Tibial artery (tissue), 4 donors: ENCODE measurements around the gene OSER1.

Source experiments
- DNase-seq, 2 donors: peaks; one replicate each; pipeline ENCODE4 v3.0.0-alpha.2; 2019
- H3K27ac ChIP-seq, 2 donors: fragments of 200-600 bp; sonication (generic) in 1 of 2; 1 replicate in 1 of 2; 2 replicates in 1 of 2; pipeline ENCODE4 v1.5.1; 2018 to 2019; ENCODE audit warnings: mild to moderate bottlenecking in 1 of 2
- H3K27me3 ChIP-seq, 2 donors: fragments of 200-600 bp; sonication (generic) in 1 of 2; one replicate each; pipeline versions ENCODE4 v1.5.1 to v1.6.0; 2016 to 2019
- H3K36me3 ChIP-seq, 3 donors: fragments of 200-600 bp; sonication (generic) in 2 of 3; one replicate each; pipeline ENCODE4 v1.5.1; 2016 to 2019; ENCODE audit warnings: mild to moderate bottlenecking in 2 of 3
- H3K4me1 ChIP-seq, 4 donors: fragments of 200-600 bp; sonication (generic) in 2 of 4; 1 replicate in 3 of 4; 2 replicates in 1 of 4; pipeline ENCODE4 v1.5.1; 2016 to 2019
- H3K4me3 ChIP-seq, 2 donors: fragments of 200-600 bp; sonication (generic) in 1 of 2; 1 replicate in 1 of 2; 2 replicates in 1 of 2; pipeline ENCODE4 v1.5.1; 2018 to 2019; ENCODE audit warnings: mild to moderate bottlenecking in 2 of 2
- H3K9me3 ChIP-seq, 3 donors: fragments of 200-600 bp; sonication (generic) in 1 of 3; one replicate each; pipeline ENCODE4 v1.5.1; 2016 to 2019
- intact Hi-C: fragments of 100-400 bp; cut with DNase I; formaldehyde crosslinking; loops from one replicate; pipeline ENCODE4 v1.15.0; 2023; ENCODE audit warnings: low total_unique reads
- TF ChIP-seq, protein P1 (sequence below), 2 experiments: fragments of 200-600 bp in 1 of 2; fragments of 450-650 bp in 1 of 2; IDR thresholded peaks; one replicate each; pipeline ENCODE4 v1.5.1; 2017 to 2019; ENCODE audit warnings: antibody characterized with exemption in 2 of 2, mild to moderate bottlenecking in 1 of 2, moderate library complexity in 1 of 2

Gene OSER1

DNA sequence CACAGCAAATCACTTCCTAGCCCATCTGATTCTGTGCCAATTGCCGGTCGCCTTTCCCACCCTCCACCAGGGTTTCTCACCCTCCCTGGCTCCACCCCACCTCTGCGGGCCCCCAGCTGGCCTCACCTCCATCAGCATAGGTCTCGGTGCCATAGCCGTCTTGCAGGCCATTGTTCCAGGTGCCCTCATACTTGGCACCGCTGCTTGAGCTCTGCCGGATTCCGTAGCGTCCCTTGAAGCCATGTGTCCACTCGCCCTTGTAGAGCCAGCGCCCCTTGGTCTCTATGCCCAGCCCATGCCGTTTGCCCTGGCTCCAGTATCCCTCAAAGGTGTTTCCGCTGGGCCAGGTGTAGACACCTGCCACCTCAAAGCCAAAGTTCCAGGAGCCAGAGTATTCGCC lies 24.4 kb downstream of the OSER1 start:
- no peaks in the 10 kb centered on the region for H3K27me3 ChIP-seq
- peak overlapping the region; percentile 93 to 95 for H3K27ac ChIP-seq
- intact Hi-C loops = loop anchor here (10.0 kb wide), 1 partner anchor 1159 kb away; the partner anchor contains the start of gene SDC4
- TF ChIP-seq, protein P1, sequence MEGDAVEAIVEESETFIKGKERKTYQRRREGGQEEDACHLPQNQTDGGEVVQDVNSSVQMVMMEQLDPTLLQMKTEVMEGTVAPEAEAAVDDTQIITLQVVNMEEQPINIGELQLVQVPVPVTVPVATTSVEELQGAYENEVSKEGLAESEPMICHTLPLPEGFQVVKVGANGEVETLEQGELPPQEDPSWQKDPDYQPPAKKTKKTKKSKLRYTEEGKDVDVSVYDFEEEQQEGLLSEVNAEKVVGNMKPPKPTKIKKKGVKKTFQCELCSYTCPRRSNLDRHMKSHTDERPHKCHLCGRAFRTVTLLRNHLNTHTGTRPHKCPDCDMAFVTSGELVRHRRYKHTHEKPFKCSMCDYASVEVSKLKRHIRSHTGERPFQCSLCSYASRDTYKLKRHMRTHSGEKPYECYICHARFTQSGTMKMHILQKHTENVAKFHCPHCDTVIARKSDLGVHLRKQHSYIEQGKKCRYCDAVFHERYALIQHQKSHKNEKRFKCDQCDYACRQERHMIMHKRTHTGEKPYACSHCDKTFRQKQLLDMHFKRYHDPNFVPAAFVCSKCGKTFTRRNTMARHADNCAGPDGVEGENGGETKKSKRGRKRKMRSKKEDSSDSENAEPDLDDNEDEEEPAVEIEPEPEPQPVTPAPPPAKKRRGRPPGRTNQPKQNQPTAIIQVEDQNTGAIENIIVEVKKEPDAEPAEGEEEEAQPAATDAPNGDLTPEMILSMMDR (IDR thresholded peaks at IDR 0.05) = no peak
- no peaks in the 10 kb centered on the region for H3K9me3 ChIP-seq
- H3K36me3 ChIP-seq = no peaks in the 10 kb centered on the region
- H3K4me3 ChIP-seq = peak overlapping the region; percentile 73 to 88
- peaks cover 0 to 62% (median 39%) of the 10 kb centered on the region in 4 donors for H3K4me1 ChIP-seq
- DNase-seq = peak in 1 of 2 donors; percentile 71

DNA sequence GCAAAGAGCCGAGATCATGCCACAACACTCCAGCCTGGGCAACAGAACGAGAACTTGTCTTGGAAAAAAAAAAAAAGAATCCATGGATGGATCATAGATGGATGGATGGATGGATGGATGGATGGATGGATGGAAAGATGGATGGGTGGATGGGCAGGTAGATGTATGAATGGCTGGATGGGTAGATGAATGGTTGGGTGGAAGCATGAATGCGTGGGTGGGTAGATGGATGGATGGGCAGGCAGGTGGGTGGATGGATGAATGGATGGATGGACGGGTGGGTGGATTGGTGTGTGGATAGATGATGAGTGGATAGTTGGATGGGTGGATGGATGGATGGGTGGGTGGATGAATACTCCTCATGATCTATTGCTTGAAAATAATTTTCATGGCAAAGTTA lies 25.0 kb downstream of the OSER1 start:
- Histone ChIP-seq H3K4me3 (peak overlapping the region; percentile 73 to 88), H3K27me3 (no peaks in the 10 kb centered on the region), H3K9me3 (no peaks in the 10 kb centered on the region), H3K27ac (peak overlapping the region; percentile 93 to 95), H3K4me1 (peaks cover 0 to 68% (median 39%) of the 10 kb centered on the region in 4 donors), H3K36me3 (no peaks in the 10 kb centered on the region)
- no peak for DNase-seq
- intact Hi-C loops = loop anchor here (10.0 kb wide), 1 partner anchor 1159 kb away; the partner anchor contains the start of gene SDC4
- TF ChIP-seq, protein P1 (IDR thresholded peaks at IDR 0.05) = no peak

DNA sequence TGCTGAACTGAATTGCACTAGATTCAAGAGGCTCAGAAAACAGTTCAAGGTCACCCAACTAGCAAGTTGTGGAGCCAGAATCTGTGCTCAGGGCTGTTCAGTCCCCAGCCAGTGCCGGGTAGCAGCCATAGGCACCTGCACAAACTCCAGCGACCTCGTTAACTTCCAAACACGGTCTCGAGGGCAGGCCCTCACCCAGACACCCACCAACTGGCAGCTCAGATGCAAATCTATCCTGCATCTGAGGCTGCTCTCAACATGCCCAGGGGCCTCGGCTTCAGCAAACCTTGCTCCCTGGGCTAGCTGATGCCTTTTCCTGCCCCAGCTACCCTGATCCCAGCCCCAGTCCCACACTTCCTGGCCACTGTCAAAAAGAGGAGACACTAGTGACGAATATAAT lies 27.3 kb downstream of the OSER1 start:
- Histone ChIP-seq H3K27me3 (no peaks in the 10 kb centered on the region), H3K4me1 (peaks cover 0 to 68% (median 36%) of the 10 kb centered on the region in 4 donors), H3K9me3 (no peaks in the 10 kb centered on the region), H3K27ac (peak overlapping the region; percentile 93 to 95), H3K36me3 (no peaks in the 10 kb centered on the region), H3K4me3 (peak overlapping the region; percentile 73 to 88)
- TF ChIP-seq, protein P1 (IDR thresholded peaks at IDR 0.05) = no peak
- no peak for DNase-seq
- intact Hi-C loops = loop anchor here (5.0 to 10.0 kb wide), 2 partner anchors 46 to 1162 kb away; partner anchors contain the start of gene SDC4

DNA sequence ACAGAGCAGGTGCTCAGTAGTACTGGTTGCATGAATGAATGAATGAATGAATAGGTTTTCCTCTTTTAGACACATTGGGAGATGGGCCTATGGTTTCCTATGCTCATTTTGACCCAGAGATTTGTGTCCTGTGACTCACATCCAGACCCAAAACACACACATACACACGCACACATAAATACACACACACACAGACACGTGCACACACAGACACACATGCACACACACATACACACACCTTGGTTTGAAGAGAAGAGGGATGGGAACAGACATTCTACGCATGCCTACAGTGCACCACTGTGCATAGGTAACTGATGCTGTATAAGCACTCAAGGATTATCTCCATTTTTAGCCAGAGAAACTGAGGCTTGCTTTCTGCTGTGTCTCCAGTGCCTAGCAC lies 27.7 kb downstream of the OSER1 start:
- Histone ChIP-seq H3K27me3 (no peaks in the 10 kb centered on the region), H3K36me3 (no peaks in the 10 kb centered on the region), H3K27ac (peak overlapping the region; percentile 93 to 95), H3K9me3 (no peaks in the 10 kb centered on the region), H3K4me3 (peak overlapping the region; percentile 73 to 88), H3K4me1 (peaks cover 0 to 68% (median 33%) of the 10 kb centered on the region in 4 donors)
- TF ChIP-seq, protein P1 (IDR thresholded peaks at IDR 0.05) = no peak
- intact Hi-C loops = loop anchor here (5.0 to 10.0 kb wide), 2 partner anchors 46 to 1162 kb away; partner anchors contain the start of gene SDC4
- no peak for DNase-seq

DNA sequence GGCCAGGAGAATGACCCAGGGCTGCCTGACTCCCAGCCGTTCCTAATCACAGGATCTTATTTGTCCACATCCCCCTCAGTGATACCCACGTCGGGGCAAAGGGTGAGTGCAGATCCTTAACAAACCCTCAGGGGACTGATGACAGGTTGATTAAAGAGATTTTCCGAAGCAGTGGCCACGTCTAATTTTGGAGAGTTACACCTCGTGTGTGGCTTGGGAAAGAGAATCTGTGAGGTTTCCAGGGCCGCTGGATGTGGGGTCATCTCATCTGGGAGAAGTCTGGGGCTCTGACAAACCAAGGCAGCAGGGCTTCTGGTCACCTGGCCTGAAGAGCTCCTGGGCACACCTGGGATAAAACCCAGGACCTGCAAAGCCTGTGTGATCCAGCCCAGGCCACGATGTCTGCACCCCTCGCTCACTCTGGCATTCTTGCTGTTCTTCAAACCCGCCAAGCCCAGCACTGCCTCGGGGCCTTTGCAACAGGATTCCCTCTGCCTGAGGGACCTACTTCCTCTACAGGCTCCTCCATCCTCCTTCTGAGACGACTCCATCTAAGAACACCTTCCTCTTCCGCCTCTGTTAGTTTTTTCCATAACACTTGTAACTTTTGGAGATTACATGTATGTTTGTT lies 28.3 kb downstream of the OSER1 start:
- H3K36me3 ChIP-seq = no peaks in the 10 kb centered on the region
- no peaks in the 10 kb centered on the region for H3K27me3 ChIP-seq
- H3K27ac ChIP-seq = peak overlapping the region; percentile 93 to 95
- H3K4me3 ChIP-seq = peak overlapping the region; percentile 73 to 88
- no peaks in the 10 kb centered on the region for H3K9me3 ChIP-seq
- intact Hi-C loops = loop anchor here (5.0 to 10.0 kb wide), 2 partner anchors 45 to 1163 kb away; partner anchors contain the start of gene SDC4
- DNase-seq = no peak
- TF ChIP-seq, protein P1 (IDR thresholded peaks at IDR 0.05) = no peak
- peaks cover 0 to 68% (median 35%) of the 10 kb centered on the region in 4 donors for H3K4me1 ChIP-seq
